Right atrium auricular region (tissue), 2 donors: ENCODE results near the gene RAPGEF4. TPM values are rescaled to one million over a fixed set of nuclear protein-coding genes. Genes with fewer than 3 reads are reported as not detected.

Experiments used
- DNase-seq: peaks from one replicate; pipeline ENCODE4 v3.0.0-alpha.2; 2019; ENCODE audit warnings: low spot score
- H3K27ac ChIP-seq, 2 donors: fragments of 200-600 bp; sonication (generic); 1 replicate in 1 of 2; 2 replicates in 1 of 2; pipeline ENCODE4 v1.5.1; 2016 to 2019
- H3K27me3 ChIP-seq, 2 donors: fragments of 200-600 bp; sonication (generic); one replicate each; pipeline versions ENCODE4 v1.5.1 to v1.6.0; 2017 to 2019
- H3K36me3 ChIP-seq: fragments of 200-600 bp; sonication (generic); one replicate; pipeline ENCODE4 v1.5.1; 2016
- H3K4me1 ChIP-seq, 2 donors: fragments of 200-600 bp; sonication (generic); one replicate each; pipeline versions ENCODE4 v1.5.1 to v1.6.0; 2017 to 2019
- H3K4me3 ChIP-seq, 2 donors: fragments of 200-600 bp; sonication (generic); 1 replicate in 1 of 2; 2 replicates in 1 of 2; pipeline ENCODE4 v1.5.1; 2017 to 2019; ENCODE audit warnings: mild to moderate bottlenecking in 1 of 2, moderate library complexity in 1 of 2
- H3K9me3 ChIP-seq, 2 donors: fragments of 200-600 bp; sonication (generic); one replicate each; pipeline ENCODE4 v1.5.1; 2019
- total RNA-seq, 2 donors: library from RNA; depleted of rRNA; stranded (reverse); fragments of >200 nt; gene quantifications; one replicate each; pipeline ENCODE4 v1.1.0, GENCODE V29; 2016
- TF ChIP-seq, protein P1 (sequence below), 2 donors: fragments of 200-600 bp; sonication (generic); IDR thresholded peaks; one replicate each; pipeline ENCODE4 v1.5.1; 2019; ENCODE audit warnings: antibody characterized with exemption in 2 of 2

RAPGEF4 gene
- total RNA-seq, 2 donors from 2014 or later, result 6.2 to 14.1 TPM

- no peak for DNase-seq
- TF ChIP-seq, protein P1, sequence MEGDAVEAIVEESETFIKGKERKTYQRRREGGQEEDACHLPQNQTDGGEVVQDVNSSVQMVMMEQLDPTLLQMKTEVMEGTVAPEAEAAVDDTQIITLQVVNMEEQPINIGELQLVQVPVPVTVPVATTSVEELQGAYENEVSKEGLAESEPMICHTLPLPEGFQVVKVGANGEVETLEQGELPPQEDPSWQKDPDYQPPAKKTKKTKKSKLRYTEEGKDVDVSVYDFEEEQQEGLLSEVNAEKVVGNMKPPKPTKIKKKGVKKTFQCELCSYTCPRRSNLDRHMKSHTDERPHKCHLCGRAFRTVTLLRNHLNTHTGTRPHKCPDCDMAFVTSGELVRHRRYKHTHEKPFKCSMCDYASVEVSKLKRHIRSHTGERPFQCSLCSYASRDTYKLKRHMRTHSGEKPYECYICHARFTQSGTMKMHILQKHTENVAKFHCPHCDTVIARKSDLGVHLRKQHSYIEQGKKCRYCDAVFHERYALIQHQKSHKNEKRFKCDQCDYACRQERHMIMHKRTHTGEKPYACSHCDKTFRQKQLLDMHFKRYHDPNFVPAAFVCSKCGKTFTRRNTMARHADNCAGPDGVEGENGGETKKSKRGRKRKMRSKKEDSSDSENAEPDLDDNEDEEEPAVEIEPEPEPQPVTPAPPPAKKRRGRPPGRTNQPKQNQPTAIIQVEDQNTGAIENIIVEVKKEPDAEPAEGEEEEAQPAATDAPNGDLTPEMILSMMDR (IDR thresholded peaks at IDR 0.05), result no peak
- no peaks in the 10 kb centered on the region for H3K36me3 ChIP-seq
- H3K27ac ChIP-seq, result no peak overlapping the region
- peaks cover 0 to 13% of the 10 kb centered on the region in 2 donors for H3K4me1 ChIP-seq
- no peak overlapping the region for H3K4me3 ChIP-seq
- H3K9me3 ChIP-seq, result no peaks in the 10 kb centered on the region
- no peaks in the 10 kb centered on the region for H3K27me3 ChIP-seq
Observed at GRCh38 chr2:173044686-173045085, 309.0 kb downstream of the RAPGEF4 start.

GRCh38 chr2:173045181-173045580, 309.5 kb downstream of the RAPGEF4 start:
- H3K9me3 ChIP-seq, result no peaks in the 10 kb centered on the region
- peaks cover 0 to 13% of the 10 kb centered on the region in 2 donors for H3K4me1 ChIP-seq
- no peaks in the 10 kb centered on the region for H3K36me3 ChIP-seq
- H3K27ac ChIP-seq, result no peak overlapping the region
- no peak for DNase-seq
- H3K4me3 ChIP-seq, result no peak overlapping the region
- TF ChIP-seq, protein P1 (IDR thresholded peaks at IDR 0.05), result no peak
- H3K27me3 ChIP-seq, result no peaks in the 10 kb centered on the region

- no peak for DNase-seq
- Histone ChIP-seq H3K36me3 (no peaks in the 10 kb centered on the region), H3K9me3 (no peaks in the 10 kb centered on the region), H3K27ac (peak overlapping the region; percentile 1 to 58), H3K4me1 (peaks cover 0 to 9% of the 10 kb centered on the region in 2 donors), H3K4me3 (no peak overlapping the region), H3K27me3 (no peaks in the 10 kb centered on the region)
- TF ChIP-seq, protein P1 (IDR thresholded peaks at IDR 0.05), result no peak
Observed at GRCh38 chr2:173048522-173048896, 312.9 kb downstream of the RAPGEF4 start.

DNA sequence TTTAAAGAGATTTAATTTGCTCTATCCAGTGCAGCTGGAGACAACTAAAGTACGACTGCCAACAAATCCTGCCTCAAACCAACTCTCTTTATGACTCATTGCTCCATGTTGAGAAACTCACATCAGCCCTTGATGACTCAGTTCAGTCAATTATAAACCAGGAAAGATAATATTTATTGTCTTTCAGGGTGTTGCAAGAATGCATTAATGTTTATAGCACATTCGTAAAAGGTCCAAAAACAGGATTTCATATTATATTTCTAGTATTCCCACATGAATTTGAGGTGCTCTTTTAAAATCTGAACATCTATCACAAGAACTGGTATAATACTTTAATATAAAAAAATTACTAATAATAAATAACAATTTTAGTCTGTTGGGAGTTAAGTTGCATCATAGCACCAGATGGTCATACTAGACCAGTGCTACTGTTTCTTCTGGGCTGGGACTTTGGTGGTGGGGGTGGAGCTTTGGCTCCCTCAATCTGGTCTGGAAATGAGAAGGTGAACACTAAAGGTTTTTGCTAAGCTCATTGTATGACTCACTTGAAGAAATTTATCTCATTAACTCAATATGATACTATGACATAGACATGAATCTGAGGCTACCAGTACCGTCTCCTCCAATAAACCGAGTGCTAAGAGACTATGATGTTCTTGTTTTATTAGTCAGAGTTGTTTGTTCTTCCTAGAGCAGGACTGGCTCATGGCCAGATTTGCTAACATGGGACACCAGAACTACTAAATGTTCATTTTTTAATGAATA, 313.4 kb downstream of the RAPGEF4 start:
- Histone ChIP-seq H3K27ac (peak overlapping the region; percentile 1 to 58), H3K9me3 (no peaks in the 10 kb centered on the region), H3K27me3 (no peaks in the 10 kb centered on the region), H3K36me3 (no peaks in the 10 kb centered on the region), H3K4me1 (peaks cover 0 to 5% of the 10 kb centered on the region in 2 donors), H3K4me3 (no peak overlapping the region)
- DNase-seq, result peak; percentile 87
- TF ChIP-seq, protein P1 (IDR thresholded peaks at IDR 0.05), result no peak

DNA sequence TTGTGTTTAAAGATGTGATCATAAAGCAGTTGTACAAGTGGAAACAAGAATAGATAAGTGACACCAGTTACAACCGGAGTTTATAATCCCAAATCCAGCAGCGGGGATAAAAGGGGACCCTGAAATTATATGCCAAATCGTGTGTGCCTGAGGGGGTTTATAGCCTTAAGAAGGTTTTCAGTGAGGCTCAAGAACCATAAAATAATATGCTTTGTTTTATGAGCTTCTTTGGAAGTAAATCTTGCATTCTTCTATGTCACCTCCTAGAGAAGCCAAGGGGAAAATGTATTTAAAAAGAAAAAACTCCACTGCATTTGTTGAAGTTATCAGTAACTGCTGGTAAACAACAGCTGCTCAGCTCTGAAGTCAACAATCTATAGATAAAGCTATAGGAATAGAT, 314.2 kb downstream of the RAPGEF4 start:
- no peaks in the 10 kb centered on the region for H3K9me3 ChIP-seq
- peak overlapping the region; percentile 1 to 55 for H3K27ac ChIP-seq
- no peak overlapping the region for H3K4me3 ChIP-seq
- no peak for DNase-seq
- H3K36me3 ChIP-seq, result no peaks in the 10 kb centered on the region
- TF ChIP-seq, protein P1 (IDR thresholded peaks at IDR 0.05), result no peak
- no peaks in the 10 kb centered on the region for H3K27me3 ChIP-seq
- H3K4me1 ChIP-seq, result peaks cover 0 to 5% of the 10 kb centered on the region in 2 donors

GRCh38 chr2:173050684-173051083, 315.0 kb downstream of the RAPGEF4 start:
- DNase-seq, result no peak
- H3K36me3 ChIP-seq, result no peaks in the 10 kb centered on the region
- peaks cover 0 to 5% of the 10 kb centered on the region in 2 donors for H3K4me1 ChIP-seq
- H3K27ac ChIP-seq, result no peak overlapping the region
- no peaks in the 10 kb centered on the region for H3K9me3 ChIP-seq
- H3K4me3 ChIP-seq, result no peak overlapping the region
- TF ChIP-seq, protein P1 (IDR thresholded peaks at IDR 0.05), result no peak
- H3K27me3 ChIP-seq, result no peaks in the 10 kb centered on the region
